Measurements from ENCODE around the gene RAP1GAP2.

DNA sequence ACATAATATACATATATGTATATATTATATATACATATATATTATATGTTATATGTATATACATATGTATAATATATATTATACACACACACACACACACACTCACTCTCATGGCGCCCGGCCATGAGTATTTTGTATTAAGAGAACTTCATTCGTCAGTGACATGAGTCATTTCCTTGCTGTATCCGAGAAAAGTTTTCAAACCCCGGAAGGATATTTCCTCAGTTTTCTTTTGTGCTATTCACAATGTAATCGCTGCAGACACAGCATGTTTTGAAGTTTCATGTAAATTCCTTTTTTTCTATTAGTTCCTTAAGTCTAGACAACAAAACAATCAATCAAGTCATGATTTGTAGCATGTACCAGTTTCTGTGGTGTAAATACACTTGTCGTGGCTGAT, 233.9 kb downstream of the RAP1GAP2 start:
- TF ChIP-seq, protein P1, sequence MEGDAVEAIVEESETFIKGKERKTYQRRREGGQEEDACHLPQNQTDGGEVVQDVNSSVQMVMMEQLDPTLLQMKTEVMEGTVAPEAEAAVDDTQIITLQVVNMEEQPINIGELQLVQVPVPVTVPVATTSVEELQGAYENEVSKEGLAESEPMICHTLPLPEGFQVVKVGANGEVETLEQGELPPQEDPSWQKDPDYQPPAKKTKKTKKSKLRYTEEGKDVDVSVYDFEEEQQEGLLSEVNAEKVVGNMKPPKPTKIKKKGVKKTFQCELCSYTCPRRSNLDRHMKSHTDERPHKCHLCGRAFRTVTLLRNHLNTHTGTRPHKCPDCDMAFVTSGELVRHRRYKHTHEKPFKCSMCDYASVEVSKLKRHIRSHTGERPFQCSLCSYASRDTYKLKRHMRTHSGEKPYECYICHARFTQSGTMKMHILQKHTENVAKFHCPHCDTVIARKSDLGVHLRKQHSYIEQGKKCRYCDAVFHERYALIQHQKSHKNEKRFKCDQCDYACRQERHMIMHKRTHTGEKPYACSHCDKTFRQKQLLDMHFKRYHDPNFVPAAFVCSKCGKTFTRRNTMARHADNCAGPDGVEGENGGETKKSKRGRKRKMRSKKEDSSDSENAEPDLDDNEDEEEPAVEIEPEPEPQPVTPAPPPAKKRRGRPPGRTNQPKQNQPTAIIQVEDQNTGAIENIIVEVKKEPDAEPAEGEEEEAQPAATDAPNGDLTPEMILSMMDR (conservative IDR thresholded peaks at IDR 0.05; ENCODE audit: low read length), result no peak
- TF ChIP-seq EZH2phosphoT487 (IDR thresholded peaks at IDR 0.05; ENCODE audit: borderline replicate concordance, low read depth, low read length), result no peak
